Prostate gland (tissue), 2 donors: ENCODE data around the gene IGSF23.

Experiments
- CTCF ChIP-seq, 4 experiments: fragments of 200-600 bp in 2 of 4; fragments of 450-650 bp in 2 of 4; sonication (generic) in 2 of 4; IDR thresholded peaks; 1 replicate in 3 of 4; 2 replicates in 1 of 4; pipeline ENCODE4 v1.5.1; 2016 to 2019; ENCODE audit warnings: antibody characterized with exemption in 4 of 4, mild to moderate bottlenecking in 2 of 4, moderate library complexity in 2 of 4
- POLR2A ChIP-seq: fragments of 450-650 bp; IDR thresholded peaks from one replicate; pipeline ENCODE4 v1.6.1; 2016; ENCODE audit warnings: antibody characterized with exemption, mild to moderate bottlenecking
- POLR2AphosphoS5 ChIP-seq: sonication (generic); formaldehyde crosslinking; IDR thresholded peaks from one replicate; pipeline ENCODE4 v1.6.1; 2017; ENCODE audit warnings: antibody characterized with exemption

- TF ChIP-seq CTCF (IDR thresholded peaks at IDR 0.05) (no peak), POLR2A (no peak), POLR2AphosphoS5 (no peak)
These were observed 39.7 kb upstream of the IGSF23 start for GRCh38 chr19:44573627-44574026.
